GM23338 (cell line): ENCODE results near the gene ING5. TPM values are rescaled to one million over a fixed set of nuclear protein-coding genes. Genes with fewer than 3 reads are reported as not detected.

Source experiments
- ATAC-seq: fragments of 200-7000 bp; cut with Tn5 transposase; 3 replicates; pipeline ENCODE4 v1.9.1; 2020
- DNase-seq: peaks from one replicate; pipeline ENCODE4 v3.0.0-alpha.2; 2015; ENCODE audit warnings: low spot score
- H2AFZ ChIP-seq: fragments of 200-600 bp; sonication (generic); 2 replicates; pipeline ENCODE4 v1.8.0; 2016; ENCODE audit warnings: antibody characterized with exemption, mild to moderate bottlenecking, moderate library complexity
- H3F3A ChIP-seq: fragments of 200-600 bp; sonication (generic); replicated peaks from 2 replicates; pipeline ENCODE4 v1.8.0; 2017; ENCODE audit warnings: antibody characterized with exemption, mixed run types, low read depth
- H3K27ac ChIP-seq: fragments of 200-600 bp; sonication (generic); 2 replicates; pipeline ENCODE4 v1.6.1; 2016; ENCODE audit warnings: low read depth
- H3K27me3 ChIP-seq: fragments of 200-600 bp; sonication (generic); 2 replicates; pipeline ENCODE4 v1.8.0; 2016; ENCODE audit warnings: mild to moderate bottlenecking, mixed run types, moderate library complexity; ENCODE audit not compliant: insufficient read depth
- H3K36me3 ChIP-seq: fragments of 200-600 bp; sonication (generic); 2 replicates; pipeline ENCODE4 v1.8.0; 2016; ENCODE audit warnings: mild to moderate bottlenecking; ENCODE audit not compliant: insufficient read depth
- H3K4me1 ChIP-seq: fragments of 200-600 bp; sonication (generic); 2 replicates; pipeline ENCODE4 v1.8.0; 2016; ENCODE audit warnings: mild to moderate bottlenecking, moderate library complexity; ENCODE audit not compliant: insufficient read depth
- H3K4me2 ChIP-seq: fragments of 200-600 bp; sonication (generic); 2 replicates; pipeline ENCODE4 v1.7.1; 2017; ENCODE audit warnings: mixed run types
- H3K4me3 ChIP-seq: fragments of 200-600 bp; sonication (generic); 2 replicates; pipeline ENCODE4 v1.6.1; 2016; ENCODE audit warnings: mixed run types
- H3K79me2 ChIP-seq: fragments of 200-600 bp; sonication (generic); replicated peaks from 2 replicates; pipeline ENCODE4 v1.8.0; 2017; ENCODE audit warnings: mild to moderate bottlenecking; ENCODE audit not compliant: insufficient read depth
- H3K9me2 ChIP-seq: fragments of 200-600 bp; sonication (generic); 2 replicates; pipeline ENCODE4 v1.8.0; 2017; ENCODE audit not compliant: insufficient read depth
- H4K20me1 ChIP-seq: fragments of 200-600 bp; sonication (generic); replicated peaks from 2 replicates; pipeline ENCODE4 v1.8.0; 2017; ENCODE audit warnings: mild to moderate bottlenecking; ENCODE audit not compliant: insufficient read depth
- H3K27ac Mint-ChIP-seq: 2 replicates; pipeline ENCODE4 v1.8.0; 2020; ENCODE audit warnings: inconsistent platforms, mild to moderate bottlenecking, moderate library complexity, mixed read lengths
- H3K27me3 Mint-ChIP-seq: 3 replicates; pipeline ENCODE4 v1.8.0; 2022; ENCODE audit warnings: low read depth, mild to moderate bottlenecking, moderate library complexity, mixed read lengths, inconsistent platforms; ENCODE audit not compliant: insufficient read depth, poor library complexity
- H3K36me3 Mint-ChIP-seq: 3 replicates; pipeline ENCODE4 v1.8.0; 2021; ENCODE audit warnings: low read depth, mild to moderate bottlenecking, inconsistent platforms, moderate library complexity, mixed read lengths
- H3K4me1 Mint-ChIP-seq: 3 replicates; pipeline ENCODE4 v1.8.0; 2020; ENCODE audit warnings: mild to moderate bottlenecking, inconsistent platforms, mixed read lengths
- H3K4me3 Mint-ChIP-seq: 3 replicates; pipeline ENCODE4 v1.8.0; 2021; ENCODE audit warnings: moderate library complexity, mild to moderate bottlenecking, inconsistent platforms, mixed read lengths
- H3K9me3 Mint-ChIP-seq: 3 replicates; pipeline ENCODE4 v1.8.0; 2020; ENCODE audit warnings: moderate library complexity, mild to moderate bottlenecking, inconsistent platforms, mixed read lengths
- CREB1 ChIP-seq: fragments of 250-450 bp; sonication (Bioruptor Pico); IDR thresholded peaks from 2 replicates; pipeline ENCODE4 v1.5.0; 2020; ENCODE audit warnings: low read depth, mild to moderate bottlenecking, moderate library complexity
- ETS1 ChIP-seq: IDR thresholded peaks from 2 replicates; pipeline ENCODE4 v1.6.1; 2016; ENCODE audit warnings: antibody characterized with exemption
- EZH2 ChIP-seq: fragments of 200-600 bp; sonication (generic); IDR thresholded peaks from one replicate; pipeline ENCODE4 v1.8.0; 2017; ENCODE audit warnings: antibody characterized with exemption, mild to moderate bottlenecking, low read depth; ENCODE audit not compliant: unreplicated experiment
- EZH2phosphoT487 ChIP-seq: fragments of 200-600 bp; sonication (generic); IDR thresholded peaks from one replicate; pipeline ENCODE4 v1.8.1; 2018; ENCODE audit warnings: antibody characterized with exemption; ENCODE audit not compliant: unreplicated experiment
- JUNB ChIP-seq: IDR thresholded peaks from one replicate; pipeline ENCODE4 v1.6.1; 2016; ENCODE audit warnings: antibody characterized with exemption; ENCODE audit not compliant: unreplicated experiment
- NANOG ChIP-seq: IDR thresholded peaks from 2 replicates; pipeline ENCODE4 v1.6.1; 2016; ENCODE audit warnings: antibody characterized with exemption, borderline replicate concordance
- POLR2AphosphoS5 ChIP-seq: IDR thresholded peaks from 2 replicates; pipeline ENCODE4 v1.6.1; 2016; ENCODE audit warnings: antibody characterized with exemption, low read depth
- REST ChIP-seq: IDR thresholded peaks from one replicate; pipeline ENCODE4 v1.6.1; 2018; ENCODE audit warnings: antibody characterized with exemption; ENCODE audit not compliant: unreplicated experiment
- STAT1 ChIP-seq: IDR thresholded peaks from one replicate; pipeline ENCODE4 v1.6.1; 2016; ENCODE audit warnings: antibody characterized with exemption; ENCODE audit not compliant: unreplicated experiment
- ZNF114 ChIP-seq: fragments of 250-450 bp; sonication (Bioruptor Pico); IDR thresholded peaks from 2 replicates; pipeline ENCODE4 v1.5.0; 2020; ENCODE audit warnings: mild to moderate bottlenecking, moderate library complexity
- ZNF331 ChIP-seq: fragments of 250-450 bp; sonication (Bioruptor Pico); IDR thresholded peaks from 2 replicates; pipeline ENCODE4 v1.5.0; 2020; ENCODE audit warnings: low read depth, mild to moderate bottlenecking, moderate library complexity
- polyA plus RNA-seq: library from polyadenylated mRNA; unstranded; fragments of >200 nt; fragmentation: Nextera tagmentation; extraction: Ambion mirVana; gene quantifications from 2 replicates; pipeline ENCODE4 v1.2.1, GENCODE V29; 2016
- total RNA-seq: library from RNA; depleted of rRNA; stranded (reverse); fragments of >200 nt; shearing (Covaris generic); gene quantifications from 2 replicates; pipeline ENCODE4 v1.2.3, GENCODE V29; 2014
- TF ChIP-seq, protein P1 (sequence below): fragments of 250-450 bp; sonication (Bioruptor Pico); IDR thresholded peaks from 2 replicates; pipeline ENCODE4 v1.5.0; 2020; ENCODE audit warnings: mild to moderate bottlenecking, moderate library complexity
- TF ChIP-seq, protein P2 (sequence below), 2 experiments: fragments of 200-600 bp in 1 of 2; sonication (generic) in 1 of 2; conservative IDR thresholded peaks; 2 replicates each; pipeline versions ENCODE4 v1.5.1 to v1.6.1; 2016 to 2017; ENCODE audit warnings: antibody characterized with exemption in 2 of 2, low read depth in 2 of 2, mild to moderate bottlenecking in 2 of 2, moderate library complexity in 1 of 2

ING5 gene
- total and polyA plus RNA-seq, 2 experiments from 2014 or later, result 25.7 to 42.5 TPM

GRCh38 chr2:241721852-241722251 lies 20.0 kb downstream of the ING5 start:
- TF ChIP-seq EZH2phosphoT487 (no peak), REST (no peak), NANOG (no peak), ZNF114 (no peak), CREB1 (CRISPR knock-in tag) (no peak), POLR2AphosphoS5 (no peak), ZNF331 (CRISPR knock-in tag) (no peak), ETS1 (no peak), STAT1 (no peak), JUNB (no peak), EZH2 (no peak)
- TF ChIP-seq, protein P1, sequence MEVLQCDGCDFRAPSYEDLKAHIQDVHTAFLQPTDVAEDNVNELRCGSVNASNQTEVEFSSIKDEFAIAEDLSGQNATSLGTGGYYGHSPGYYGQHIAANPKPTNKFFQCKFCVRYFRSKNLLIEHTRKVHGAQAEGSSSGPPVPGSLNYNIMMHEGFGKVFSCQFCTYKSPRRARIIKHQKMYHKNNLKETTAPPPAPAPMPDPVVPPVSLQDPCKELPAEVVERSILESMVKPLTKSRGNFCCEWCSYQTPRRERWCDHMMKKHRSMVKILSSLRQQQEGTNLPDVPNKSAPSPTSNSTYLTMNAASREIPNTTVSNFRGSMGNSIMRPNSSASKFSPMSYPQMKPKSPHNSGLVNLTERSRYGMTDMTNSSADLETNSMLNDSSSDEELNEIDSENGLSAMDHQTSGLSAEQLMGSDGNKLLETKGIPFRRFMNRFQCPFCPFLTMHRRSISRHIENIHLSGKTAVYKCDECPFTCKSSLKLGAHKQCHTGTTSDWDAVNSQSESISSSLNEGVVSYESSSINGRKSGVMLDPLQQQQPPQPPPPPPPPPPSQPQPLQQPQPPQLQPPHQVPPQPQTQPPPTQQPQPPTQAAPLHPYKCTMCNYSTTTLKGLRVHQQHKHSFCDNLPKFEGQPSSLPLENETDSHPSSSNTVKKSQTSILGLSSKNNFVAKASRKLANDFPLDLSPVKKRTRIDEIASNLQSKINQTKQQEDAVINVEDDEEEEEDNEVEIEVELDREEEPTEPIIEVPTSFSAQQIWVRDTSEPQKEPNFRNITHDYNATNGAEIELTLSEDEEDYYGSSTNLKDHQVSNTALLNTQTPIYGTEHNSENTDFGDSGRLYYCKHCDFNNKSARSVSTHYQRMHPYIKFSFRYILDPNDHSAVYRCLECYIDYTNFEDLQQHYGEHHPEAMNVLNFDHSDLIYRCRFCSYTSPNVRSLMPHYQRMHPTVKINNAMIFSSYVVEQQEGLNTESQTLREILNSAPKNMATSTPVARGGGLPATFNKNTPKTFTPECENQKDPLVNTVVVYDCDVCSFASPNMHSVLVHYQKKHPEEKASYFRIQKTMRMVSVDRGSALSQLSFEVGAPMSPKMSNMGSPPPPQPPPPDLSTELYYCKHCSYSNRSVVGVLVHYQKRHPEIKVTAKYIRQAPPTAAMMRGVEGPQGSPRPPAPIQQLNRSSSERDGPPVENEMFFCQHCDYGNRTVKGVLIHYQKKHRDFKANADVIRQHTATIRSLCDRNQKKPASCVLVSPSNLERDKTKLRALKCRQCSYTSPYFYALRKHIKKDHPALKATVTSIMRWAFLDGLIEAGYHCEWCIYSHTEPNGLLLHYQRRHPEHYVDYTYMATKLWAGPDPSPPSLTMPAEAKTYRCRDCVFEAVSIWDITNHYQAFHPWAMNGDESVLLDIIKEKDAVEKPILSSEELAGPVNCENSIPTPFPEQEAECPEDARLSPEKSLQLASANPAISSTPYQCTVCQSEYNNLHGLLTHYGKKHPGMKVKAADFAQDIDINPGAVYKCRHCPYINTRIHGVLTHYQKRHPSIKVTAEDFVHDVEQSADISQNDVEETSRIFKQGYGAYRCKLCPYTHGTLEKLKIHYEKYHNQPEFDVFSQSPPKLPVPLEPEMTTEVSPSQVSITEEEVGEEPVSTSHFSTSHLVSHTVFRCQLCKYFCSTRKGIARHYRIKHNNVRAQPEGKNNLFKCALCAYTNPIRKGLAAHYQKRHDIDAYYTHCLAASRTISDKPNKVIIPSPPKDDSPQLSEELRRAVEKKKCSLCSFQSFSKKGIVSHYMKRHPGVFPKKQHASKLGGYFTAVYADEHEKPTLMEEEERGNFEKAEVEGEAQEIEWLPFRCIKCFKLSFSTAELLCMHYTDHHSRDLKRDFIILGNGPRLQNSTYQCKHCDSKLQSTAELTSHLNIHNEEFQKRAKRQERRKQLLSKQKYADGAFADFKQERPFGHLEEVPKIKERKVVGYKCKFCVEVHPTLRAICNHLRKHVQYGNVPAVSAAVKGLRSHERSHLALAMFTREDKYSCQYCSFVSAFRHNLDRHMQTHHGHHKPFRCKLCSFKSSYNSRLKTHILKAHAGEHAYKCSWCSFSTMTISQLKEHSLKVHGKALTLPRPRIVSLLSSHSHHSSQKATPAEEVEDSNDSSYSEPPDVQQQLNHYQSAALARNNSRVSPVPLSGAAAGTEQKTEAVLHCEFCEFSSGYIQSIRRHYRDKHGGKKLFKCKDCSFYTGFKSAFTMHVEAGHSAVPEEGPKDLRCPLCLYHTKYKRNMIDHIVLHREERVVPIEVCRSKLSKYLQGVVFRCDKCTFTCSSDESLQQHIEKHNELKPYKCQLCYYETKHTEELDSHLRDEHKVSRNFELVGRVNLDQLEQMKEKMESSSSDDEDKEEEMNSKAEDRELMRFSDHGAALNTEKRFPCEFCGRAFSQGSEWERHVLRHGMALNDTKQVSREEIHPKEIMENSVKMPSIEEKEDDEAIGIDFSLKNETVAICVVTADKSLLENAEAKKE (CRISPR knock-in tag), result no peak
- TF ChIP-seq, protein P2, sequence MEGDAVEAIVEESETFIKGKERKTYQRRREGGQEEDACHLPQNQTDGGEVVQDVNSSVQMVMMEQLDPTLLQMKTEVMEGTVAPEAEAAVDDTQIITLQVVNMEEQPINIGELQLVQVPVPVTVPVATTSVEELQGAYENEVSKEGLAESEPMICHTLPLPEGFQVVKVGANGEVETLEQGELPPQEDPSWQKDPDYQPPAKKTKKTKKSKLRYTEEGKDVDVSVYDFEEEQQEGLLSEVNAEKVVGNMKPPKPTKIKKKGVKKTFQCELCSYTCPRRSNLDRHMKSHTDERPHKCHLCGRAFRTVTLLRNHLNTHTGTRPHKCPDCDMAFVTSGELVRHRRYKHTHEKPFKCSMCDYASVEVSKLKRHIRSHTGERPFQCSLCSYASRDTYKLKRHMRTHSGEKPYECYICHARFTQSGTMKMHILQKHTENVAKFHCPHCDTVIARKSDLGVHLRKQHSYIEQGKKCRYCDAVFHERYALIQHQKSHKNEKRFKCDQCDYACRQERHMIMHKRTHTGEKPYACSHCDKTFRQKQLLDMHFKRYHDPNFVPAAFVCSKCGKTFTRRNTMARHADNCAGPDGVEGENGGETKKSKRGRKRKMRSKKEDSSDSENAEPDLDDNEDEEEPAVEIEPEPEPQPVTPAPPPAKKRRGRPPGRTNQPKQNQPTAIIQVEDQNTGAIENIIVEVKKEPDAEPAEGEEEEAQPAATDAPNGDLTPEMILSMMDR (conservative IDR thresholded peaks at IDR 0.05; ENCODE audit: low read depth in 2 of 2), result no peak
- Histone ChIP-seq H3K79me2 (no peaks in the 10 kb centered on the region; the same call in 1 of the 2 replicates), H3K4me3 (no peak overlapping the region), H3K27ac (no peak overlapping the region), H4K20me1 (peaks cover 9% of the 10 kb centered on the region), H3K9me2 (no peaks in the 10 kb centered on the region), H3K4me2 (no peak overlapping the region), H3K27me3 (no peaks in the 10 kb centered on the region), H3F3A (no peaks in the 10 kb centered on the region), H3K4me1 (no peaks in the 10 kb centered on the region), H2AFZ (no peak overlapping the region), H3K36me3 (peaks cover 7% of the 10 kb centered on the region)
- Mint-ChIP-seq H3K9me3 (peaks cover 30% of the 10 kb centered on the region), H3K4me1 (no peaks in the 10 kb centered on the region), H3K36me3 (peaks cover 71% of the 10 kb centered on the region), H3K4me3 (no peak overlapping the region), H3K27me3 (peaks cover 8% of the 10 kb centered on the region), H3K27ac (no peak overlapping the region)
- ATAC-seq (no peak), DNase-seq (no peak)
